GM03348 (cell line): ENCODE results near the gene KDM4E.
"Not testable (repeated sequence)": the region's sequence is repeated elsewhere in the genome, so short reads cannot be mapped to it uniquely, and the experiment has no call there.

Experiments
- DNase-seq: peaks from one replicate; pipeline ENCODE4 v3.0.0; 2012; ENCODE audit warnings: low spot score

The KDM4E gene

DNA sequence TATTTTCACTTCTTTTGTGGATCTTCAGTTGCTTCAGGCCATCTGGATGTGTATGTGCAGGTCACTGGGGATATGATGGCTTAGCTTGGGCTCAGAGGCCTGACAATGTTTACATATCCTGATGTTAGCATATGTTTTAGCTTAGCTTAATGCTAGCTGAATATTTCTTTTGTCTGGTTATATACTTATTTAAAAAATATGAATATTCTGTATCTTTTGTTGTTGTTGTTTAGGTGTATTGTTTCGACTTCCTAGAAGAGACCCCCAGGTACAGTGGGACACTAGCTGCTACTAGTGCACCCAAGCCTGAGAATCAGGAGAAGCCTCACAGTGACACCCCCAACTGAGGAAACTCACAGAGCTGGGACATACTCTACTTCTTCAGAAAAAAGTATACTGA is at the start of gene KDM4E:
KDM4E (plus strand) TSS at position 301 of the 400 bp plus-strand sequence. CDS start 300 bp downstream, outside the sequence.
- DNase-seq = no peak

GRCh38 chr11:94975599-94975998 is 49.5 kb upstream of the KDM4E start:
- DNase-seq = no peak

- no peak for DNase-seq
These were observed 37.7 kb upstream of the KDM4E start for GRCh38 chr11:94987378-94987777.

DNA sequence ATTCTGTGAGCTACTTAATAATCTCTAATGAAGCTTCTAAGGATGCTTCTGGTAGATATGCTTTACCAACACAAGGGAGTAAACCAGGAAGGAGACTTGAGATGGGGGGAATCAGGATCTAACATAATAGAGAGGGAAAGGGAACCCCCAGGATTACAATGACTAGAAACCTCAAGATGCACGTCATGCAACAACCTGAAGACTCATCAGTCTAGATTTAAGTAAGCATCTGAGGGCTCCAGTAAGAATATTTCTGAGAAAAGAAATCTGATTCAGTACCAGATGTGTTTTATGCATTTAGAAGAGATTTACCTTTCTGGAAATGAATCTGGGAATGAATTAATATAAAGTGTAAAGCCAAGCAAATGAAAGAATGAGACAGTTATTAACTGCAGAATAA is 36.3 kb upstream of the KDM4E start:
- no peak for DNase-seq

GRCh38 chr11:94993400-94993943 is 31.6 kb upstream of the KDM4E start:
- no peak for DNase-seq

GRCh38 chr11:94997437-94997836 is 27.6 kb upstream of the KDM4E start:
- DNase-seq = no peak

GRCh38 chr11:94998285-94998684 is 26.8 kb upstream of the KDM4E start:
- DNase-seq = no peak

- no peak for DNase-seq
These were observed 21.3 kb upstream of the KDM4E start for GRCh38 chr11:95003716-95004115.

GRCh38 chr11:95005642-95006041 is 19.4 kb upstream of the KDM4E start:
- no peak for DNase-seq

DNA sequence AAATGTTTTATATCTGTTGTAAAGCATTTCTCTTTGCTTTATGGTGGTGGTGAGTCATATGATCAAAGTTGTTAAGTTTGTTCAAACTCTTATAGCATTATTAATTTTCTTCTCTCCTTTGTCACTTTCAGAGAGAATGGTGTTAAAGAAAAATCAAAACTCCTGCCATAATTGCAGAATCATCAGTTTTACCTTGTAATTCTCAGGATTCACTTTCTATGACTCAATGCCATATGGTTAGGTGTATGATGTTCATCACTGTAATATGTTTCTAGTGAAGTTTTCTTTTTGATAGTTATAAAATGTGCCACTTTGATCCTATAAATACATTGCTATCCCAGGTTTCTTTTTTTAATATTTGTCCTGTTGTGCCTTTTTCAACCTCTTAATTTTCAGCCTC is 13.7 kb upstream of the KDM4E start:
- DNase-seq = no peak

GRCh38 chr11:95014184-95014821 is 10.8 kb upstream of the KDM4E start:
- no peak for DNase-seq

DNA sequence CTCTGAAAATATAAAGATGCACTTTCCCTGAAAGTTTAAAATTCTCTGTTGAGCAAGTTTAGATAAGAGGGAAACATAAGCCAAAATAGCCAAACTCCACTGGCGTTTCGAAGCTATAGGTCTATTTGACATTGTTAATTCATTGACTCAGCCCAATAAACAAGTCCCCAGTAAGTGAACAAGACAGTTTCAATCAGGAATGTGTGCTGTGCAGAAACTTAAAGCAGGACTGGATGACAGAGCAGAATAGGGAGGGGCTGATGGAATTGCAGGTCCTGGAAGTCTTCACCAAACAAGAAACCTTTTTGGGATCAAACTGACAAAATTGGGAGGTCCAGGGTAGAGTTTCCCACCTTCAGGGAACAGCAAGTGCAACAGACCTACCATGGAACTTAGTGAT is 8.9 kb upstream of the KDM4E start:
- no peak for DNase-seq

- not testable (repeated sequence) for DNase-seq
These were observed 3.6 kb upstream of the KDM4E start for GRCh38 chr11:95021468-95021867.

GRCh38 chr11:95025594-95025993 is 536 bp downstream of the KDM4E start:
- DNase-seq = not testable (repeated sequence)

DNA sequence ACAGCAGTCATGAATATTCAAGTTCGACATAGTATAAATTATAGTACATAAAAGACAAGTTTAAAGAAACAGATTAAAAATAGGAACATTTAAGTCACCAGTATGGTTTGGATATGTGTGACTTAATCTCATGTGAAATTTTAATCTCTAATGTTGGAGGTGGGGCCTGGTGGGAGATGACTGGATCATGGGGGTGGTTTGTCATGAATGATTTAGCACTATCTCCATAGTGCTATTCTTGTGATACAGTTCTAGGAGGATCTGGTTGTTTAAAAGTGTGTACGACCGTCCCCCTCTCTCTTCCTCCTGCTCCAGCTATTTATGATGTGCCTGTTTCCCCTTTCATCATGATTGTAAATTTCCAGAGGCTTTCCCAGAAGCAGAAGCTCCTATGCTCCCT is 3.3 kb downstream of the KDM4E start:
- DNase-seq = no peak

DNA sequence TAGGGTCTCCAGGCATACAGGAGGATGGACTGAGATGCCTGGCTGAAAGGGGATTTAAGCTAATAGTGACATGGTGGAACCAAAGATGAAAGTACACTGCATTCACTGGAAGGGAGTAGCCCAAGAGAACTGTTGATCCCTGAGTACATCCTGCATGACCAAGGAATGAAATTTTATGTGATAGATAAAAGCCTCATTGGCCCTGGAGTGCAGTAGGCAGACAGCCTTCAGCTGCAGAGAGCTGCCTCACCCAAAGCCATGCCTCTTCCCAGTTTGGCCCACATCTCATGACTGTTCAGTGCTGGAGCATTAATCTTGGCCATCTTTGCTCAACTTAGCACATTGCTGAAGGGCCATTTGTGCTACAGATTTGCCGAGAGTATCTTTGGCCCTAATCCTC is 8.0 kb downstream of the KDM4E start:
- DNase-seq = no peak

DNA sequence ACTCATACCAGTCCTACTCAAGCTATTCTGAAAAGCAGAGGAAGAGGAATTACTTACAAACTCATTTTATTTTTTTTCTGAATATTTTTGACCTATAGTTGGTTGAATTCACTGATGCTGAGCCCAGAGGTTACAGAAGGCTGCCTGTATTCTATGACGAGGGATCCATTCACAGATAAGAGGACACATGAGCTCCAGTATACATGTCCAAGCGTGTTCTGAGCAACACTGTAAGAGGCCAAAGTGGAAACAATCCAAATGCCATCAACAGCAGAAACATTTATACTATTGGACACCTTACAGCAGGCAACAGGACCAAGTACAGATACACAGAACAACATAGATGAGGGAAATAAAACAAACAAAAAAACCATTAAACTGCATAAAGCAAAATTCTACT is 10.3 kb downstream of the KDM4E start:
- no peak for DNase-seq

DNA sequence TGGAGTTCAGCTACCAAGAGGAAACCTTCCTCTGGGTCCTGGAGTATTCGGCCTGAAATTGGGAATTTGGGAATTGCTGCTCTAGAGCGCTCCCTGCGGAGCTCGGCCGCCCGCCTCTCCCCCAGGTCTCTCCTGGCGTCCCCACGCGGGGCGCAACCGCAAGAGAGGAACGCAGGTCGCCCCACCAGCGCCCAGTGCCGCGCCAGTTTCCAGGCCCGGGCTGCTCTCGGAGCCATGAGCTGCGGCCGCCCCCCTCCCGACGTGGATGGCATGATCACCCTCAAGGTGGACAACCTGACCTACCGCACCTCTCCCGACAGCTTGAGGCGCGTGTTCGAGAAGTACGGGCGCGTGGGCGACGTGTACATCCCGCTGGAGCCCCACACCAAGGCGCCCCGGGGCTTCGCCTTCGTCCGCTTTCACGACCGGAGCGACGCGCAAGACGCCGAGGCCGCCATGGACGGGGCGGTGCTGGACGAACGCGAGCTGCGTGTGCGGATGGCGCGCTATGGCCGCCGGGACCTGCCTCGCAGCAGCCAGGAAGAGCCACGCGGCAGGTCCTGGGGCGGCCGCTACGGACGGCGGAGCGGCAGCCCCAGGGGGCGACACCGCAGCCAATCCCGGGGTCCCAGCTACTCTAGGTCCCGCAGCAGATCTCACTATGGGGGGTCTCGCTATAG is 12.4 kb downstream of the KDM4E start:
- DNase-seq = not testable (repeated sequence)

DNA sequence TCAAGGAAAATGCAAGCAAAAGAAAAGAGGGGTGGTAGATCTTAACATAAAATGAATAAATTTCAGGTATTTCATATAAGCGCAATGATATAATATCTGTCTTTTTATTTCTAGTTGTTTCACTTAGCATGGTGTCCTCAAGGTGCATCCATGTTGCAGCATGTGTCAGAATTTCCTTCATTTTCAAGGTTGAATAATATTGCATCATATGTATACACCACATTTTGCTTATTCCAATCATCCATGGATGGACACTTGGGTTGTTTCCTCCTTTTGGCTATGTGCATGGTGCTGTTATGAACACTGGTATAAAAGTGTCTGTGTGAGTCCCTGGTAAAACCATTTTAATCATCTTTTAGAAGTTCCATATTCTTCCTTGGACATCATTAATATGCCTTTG is 17.2 kb downstream of the KDM4E start:
- DNase-seq = no peak

- no peak for DNase-seq
These were observed 17.8 kb downstream of the KDM4E start for GRCh38 chr11:95042906-95043305.

DNA sequence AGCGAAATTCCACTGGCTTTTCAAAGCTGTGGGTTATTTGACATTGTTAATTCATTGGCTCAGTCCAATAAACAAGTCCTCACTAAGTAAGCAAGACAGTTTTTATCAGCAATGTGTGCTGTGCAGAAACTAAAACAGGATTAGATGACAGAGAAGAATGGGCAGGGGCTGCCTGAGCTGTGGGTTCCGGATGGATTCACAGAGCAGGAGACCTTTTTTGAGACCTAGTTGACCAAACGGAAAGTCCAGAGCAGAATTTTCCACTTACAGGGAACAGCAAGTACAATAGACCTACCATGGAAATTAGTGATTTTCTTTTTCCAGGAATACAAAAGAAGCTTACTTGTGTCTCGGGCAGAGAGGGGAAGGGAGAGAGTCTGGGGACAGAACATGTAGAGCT is 19.0 kb downstream of the KDM4E start:
- DNase-seq = no peak

- no peak for DNase-seq
These were observed 20.8 kb downstream of the KDM4E start for GRCh38 chr11:95045812-95046211.

GRCh38 chr11:95049122-95049521 is 24.1 kb downstream of the KDM4E start, which contains the start of gene KDM4F:
KDM4F (plus strand) TSS chr11:95049422.
- not testable (repeated sequence) for DNase-seq
